Gastroesophageal sphincter (tissue), 4 donors: Measurements from ENCODE around the gene NDUFC1. TPM values are rescaled to one million over a fixed set of nuclear protein-coding genes. Genes with fewer than 3 reads are reported as not detected.
"Not testable (repeated sequence)": the region's sequence is repeated elsewhere in the genome, so short reads cannot be mapped to it uniquely, and the experiment has no call there.

Experiments
- ATAC-seq: fragments of 150-250 bp; one replicate; pipeline ENCODE4 v1.9.1; 2016; ENCODE audit warnings: mild to moderate bottlenecking, moderate library complexity
- H3K27ac ChIP-seq, 4 donors: fragments of 200-600 bp; sonication (generic) in 3 of 4; 1 replicate in 3 of 4; 2 replicates in 1 of 4; pipeline ENCODE4 v1.5.1; 2016 to 2019
- H3K27me3 ChIP-seq: fragments of 200-600 bp; sonication (generic); one replicate; pipeline ENCODE4 v1.5.1; 2019
- H3K36me3 ChIP-seq, 2 donors: fragments of 200-600 bp; sonication (generic); one replicate each; pipeline ENCODE4 v1.5.1; 2019; ENCODE audit warnings: control low read depth in 1 of 2
- H3K4me1 ChIP-seq, 3 donors: fragments of 200-600 bp; sonication (generic); 1 replicate in 2 of 3; 2 replicates in 1 of 3; pipeline ENCODE4 v1.5.1; 2016 to 2019; ENCODE audit warnings: control low read depth in 2 of 3
- H3K4me3 ChIP-seq, 2 donors: fragments of 200-600 bp; sonication (generic); one replicate each; pipeline ENCODE4 v1.5.1; 2019; ENCODE audit warnings: mild to moderate bottlenecking in 1 of 2, moderate library complexity in 1 of 2
- H3K9me3 ChIP-seq, 3 donors: fragments of 200-600 bp; sonication (generic); one replicate each; pipeline ENCODE4 v1.5.1; 2017 to 2019; ENCODE audit warnings: control low read depth in 2 of 3
- EP300 ChIP-seq: sonication (generic); formaldehyde crosslinking; IDR thresholded peaks from one replicate; pipeline ENCODE4 v1.6.1; 2017; ENCODE audit warnings: antibody characterized with exemption, mild to moderate bottlenecking
- POLR2A ChIP-seq, 2 donors: fragments of 450-650 bp; IDR thresholded peaks; one replicate each; pipeline ENCODE4 v1.6.1; 2017; ENCODE audit warnings: antibody characterized with exemption in 2 of 2, mild to moderate bottlenecking in 2 of 2, moderate library complexity in 1 of 2
- POLR2AphosphoS5 ChIP-seq: sonication (generic); formaldehyde crosslinking; IDR thresholded peaks from one replicate; pipeline ENCODE4 v1.6.1; 2017; ENCODE audit warnings: antibody characterized with exemption
- WGBS, 2 donors: methylation state at CpG; one replicate each; pipeline ENCODE4 v1.1.5; 2018; ENCODE audit warnings: low coverage in 1 of 2; 5-methylcytosine and 5-hydroxymethylcytosine counted together
- total RNA-seq, 4 donors: library from RNA; depleted of rRNA; stranded (reverse); fragments of >200 nt; gene quantifications; one replicate each; pipeline ENCODE4 v1.1.0, GENCODE V29; 2016
- TF ChIP-seq, protein P1 (sequence below), 4 experiments: fragments of 200-600 bp in 2 of 4; fragments of 450-650 bp in 2 of 4; sonication (generic) in 1 of 4; IDR thresholded peaks; one replicate each; pipeline ENCODE4 v1.5.1; 2017 to 2019; ENCODE audit warnings: antibody characterized with exemption in 4 of 4, mild to moderate bottlenecking in 2 of 4, moderate library complexity in 2 of 4

The NDUFC1 gene
- total RNA-seq, 4 donors from 2014 or later, result 31.0 to 61.0 (median 48.4) TPM

DNA sequence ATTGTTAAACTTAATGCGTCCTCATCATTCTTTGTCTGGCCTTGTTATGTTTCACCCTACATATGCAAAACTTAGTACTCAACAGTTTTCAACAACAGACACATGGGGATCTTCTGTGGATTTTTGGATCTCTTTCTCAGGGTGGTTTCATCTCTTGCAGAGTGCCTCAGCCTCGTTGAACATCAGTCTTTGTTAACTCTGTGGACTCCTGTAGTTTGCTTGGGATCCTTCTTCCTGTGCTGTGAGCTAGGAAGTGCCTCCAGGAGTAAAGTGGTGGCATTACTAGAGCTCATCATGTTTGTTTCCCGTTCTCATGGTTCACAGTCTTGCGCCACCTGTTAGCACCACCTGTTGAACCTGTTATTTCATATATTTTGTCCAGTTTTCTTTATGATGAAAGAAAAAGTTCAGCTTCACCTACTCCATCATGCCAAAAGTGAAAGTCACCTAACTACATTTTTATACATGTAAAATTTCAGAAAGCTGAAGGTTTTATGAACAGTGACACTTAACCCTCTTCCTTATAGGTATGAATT is 27.5 kb upstream of the NDUFC1 start:
- peaks cover 0 to 17% of the 10 kb centered on the region in 2 donors for H3K36me3 ChIP-seq

DNA sequence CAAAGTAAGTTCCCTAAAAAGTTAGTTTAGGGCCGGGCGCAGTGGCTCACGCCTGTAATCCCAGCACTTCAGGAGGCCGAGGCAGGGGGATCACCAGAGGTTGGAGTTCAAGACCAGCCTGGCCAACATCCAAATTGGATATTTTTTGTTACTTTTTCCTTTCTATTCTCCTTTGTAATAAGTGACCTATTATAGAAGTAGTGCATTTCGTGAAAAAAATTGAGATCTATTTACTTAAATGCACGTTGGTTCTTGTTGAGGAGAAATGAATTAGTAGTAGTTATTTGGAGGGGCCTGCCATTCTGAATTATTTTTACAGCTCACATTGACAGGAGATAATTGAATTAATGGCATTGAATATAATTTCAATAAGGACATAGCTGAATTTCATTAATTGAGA is 22.3 kb upstream of the NDUFC1 start:
- H3K4me3 ChIP-seq, result no peak overlapping the region
- no peak overlapping the region for H3K27ac ChIP-seq
- ATAC-seq, result no peak
- peaks cover 2 to 38% (median 3%) of the 10 kb centered on the region in 3 donors for H3K4me1 ChIP-seq
- H3K36me3 ChIP-seq, result peaks cover 0 to 14% of the 10 kb centered on the region in 2 donors
- H3K27me3 ChIP-seq, result no peaks in the 10 kb centered on the region
- WGBS, 2 donors, result 74 to 79% methylated on average over 6 of the region's 6 CpGs
- TF ChIP-seq, protein P1, sequence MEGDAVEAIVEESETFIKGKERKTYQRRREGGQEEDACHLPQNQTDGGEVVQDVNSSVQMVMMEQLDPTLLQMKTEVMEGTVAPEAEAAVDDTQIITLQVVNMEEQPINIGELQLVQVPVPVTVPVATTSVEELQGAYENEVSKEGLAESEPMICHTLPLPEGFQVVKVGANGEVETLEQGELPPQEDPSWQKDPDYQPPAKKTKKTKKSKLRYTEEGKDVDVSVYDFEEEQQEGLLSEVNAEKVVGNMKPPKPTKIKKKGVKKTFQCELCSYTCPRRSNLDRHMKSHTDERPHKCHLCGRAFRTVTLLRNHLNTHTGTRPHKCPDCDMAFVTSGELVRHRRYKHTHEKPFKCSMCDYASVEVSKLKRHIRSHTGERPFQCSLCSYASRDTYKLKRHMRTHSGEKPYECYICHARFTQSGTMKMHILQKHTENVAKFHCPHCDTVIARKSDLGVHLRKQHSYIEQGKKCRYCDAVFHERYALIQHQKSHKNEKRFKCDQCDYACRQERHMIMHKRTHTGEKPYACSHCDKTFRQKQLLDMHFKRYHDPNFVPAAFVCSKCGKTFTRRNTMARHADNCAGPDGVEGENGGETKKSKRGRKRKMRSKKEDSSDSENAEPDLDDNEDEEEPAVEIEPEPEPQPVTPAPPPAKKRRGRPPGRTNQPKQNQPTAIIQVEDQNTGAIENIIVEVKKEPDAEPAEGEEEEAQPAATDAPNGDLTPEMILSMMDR (IDR thresholded peaks at IDR 0.05), result no peak
- TF ChIP-seq POLR2AphosphoS5 (no peak), EP300 (no peak), POLR2A (IDR thresholded peaks at IDR 0.05) (no peak)
- H3K9me3 ChIP-seq, result no peaks in the 10 kb centered on the region

More for the DNA sequence above, 27.5 kb upstream of the NDUFC1 start:
- Histone ChIP-seq H3K9me3 (no peaks in the 10 kb centered on the region), H3K27ac (no peak overlapping the region), H3K27me3 (no peaks in the 10 kb centered on the region), H3K4me1 (peaks cover 0 to 31% (median 0%) of the 10 kb centered on the region in 3 donors), H3K4me3 (no peak overlapping the region)
- no peak for ATAC-seq
- 75 to 91% methylated on average over 2 to 4 of the region's 4 CpGs for WGBS, 2 donors
- TF ChIP-seq POLR2A (IDR thresholded peaks at IDR 0.05), result no peak
- no peak for TF ChIP-seq POLR2AphosphoS5
- TF ChIP-seq, protein P1 (IDR thresholded peaks at IDR 0.05), result no peak
- no peak for TF ChIP-seq EP300

DNA sequence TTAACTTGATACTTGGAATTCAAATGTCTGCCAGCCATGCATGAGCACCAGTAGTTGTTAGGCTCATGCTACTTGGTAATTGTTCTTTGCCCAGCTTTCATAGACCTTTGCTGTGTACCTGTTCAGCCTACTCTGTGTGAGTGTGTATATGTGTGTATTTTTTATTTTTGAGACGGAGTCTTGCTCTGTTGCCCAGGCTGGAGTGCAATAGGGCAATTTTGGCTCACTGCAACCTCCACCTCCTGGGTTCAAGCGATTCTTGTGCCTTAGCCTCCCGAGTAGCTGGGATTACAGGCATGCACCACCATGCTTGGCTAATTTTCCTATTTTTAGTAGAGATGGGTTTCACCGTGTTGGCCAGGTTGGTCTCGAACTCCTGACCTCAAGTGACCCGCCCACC is 20.3 kb upstream of the NDUFC1 start:
- H3K9me3 ChIP-seq, ATAC-seq, H3K27ac ChIP-seq, H3K4me3 ChIP-seq, H3K27me3 ChIP-seq, H3K36me3 ChIP-seq: not testable (repeated sequence)
- H3K4me1 ChIP-seq, result peaks cover 2 to 43% (median 3%) of the 10 kb centered on the region in 3 donors
- 80 to 100% methylated on average over 1 to 2 of the region's 6 CpGs for WGBS, 2 donors

GRCh38 chr4:139322070-139322469 is 19.8 kb upstream of the NDUFC1 start:
- ATAC-seq, H3K27me3 ChIP-seq, H3K36me3 ChIP-seq, H3K9me3 ChIP-seq, H3K4me3 ChIP-seq, H3K27ac ChIP-seq: not testable (repeated sequence)
- 38% methylated on average over 1 of the region's 1 CpG; no CpG with 5 or more reads in 1 of the 2 donors for WGBS, 2 donors
- H3K4me1 ChIP-seq, result peaks cover 2 to 48% (median 3%) of the 10 kb centered on the region in 3 donors

- Histone ChIP-seq H3K4me1 (peaks cover 2 to 51% (median 3%) of the 10 kb centered on the region in 3 donors), H3K9me3 (no peaks in the 10 kb centered on the region), H3K4me3 (no peak overlapping the region), H3K27me3 (no peaks in the 10 kb centered on the region), H3K36me3 (no peaks in the 10 kb centered on the region), H3K27ac (no peak overlapping the region)
- ATAC-seq, result no peak
- TF ChIP-seq EP300 (no peak), POLR2AphosphoS5 (no peak)
- TF ChIP-seq, protein P1 (IDR thresholded peaks at IDR 0.05), result no peak
- 82 to 88% methylated on average over 1 of the region's 1 CpG for WGBS, 2 donors
Observed at GRCh38 chr4:139319571-139319970, 17.3 kb upstream of the NDUFC1 start.

DNA sequence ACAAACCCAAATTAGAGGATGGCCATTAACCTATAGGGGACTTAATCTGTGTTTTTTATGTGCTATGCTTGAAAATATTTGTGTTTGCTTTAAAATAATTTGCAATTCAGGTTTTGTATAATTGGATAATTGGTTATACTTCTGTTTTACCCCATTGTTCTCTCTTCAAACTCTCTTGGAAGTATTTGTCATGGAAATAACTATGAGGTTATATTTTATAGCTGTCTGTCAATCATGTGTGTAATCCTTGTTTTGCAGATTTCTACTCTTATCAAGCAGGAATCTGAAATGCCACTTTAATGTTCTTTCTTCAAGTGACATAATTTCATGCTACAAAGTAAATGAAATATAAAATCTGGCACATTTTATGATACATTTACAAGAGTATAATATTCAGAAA is 15.4 kb upstream of the NDUFC1 start:
- no peaks in the 10 kb centered on the region for H3K36me3 ChIP-seq
- H3K27me3 ChIP-seq, result no peaks in the 10 kb centered on the region
- no peaks in the 10 kb centered on the region for H3K9me3 ChIP-seq
- no peak overlapping the region for H3K4me3 ChIP-seq
- no peak overlapping the region for H3K27ac ChIP-seq
- peaks cover 0 to 49% (median 0%) of the 10 kb centered on the region in 3 donors for H3K4me1 ChIP-seq
- ATAC-seq, result no peak
- TF ChIP-seq POLR2A (IDR thresholded peaks at IDR 0.05) (no peak), EP300 (no peak), POLR2AphosphoS5 (no peak)
- TF ChIP-seq, protein P1 (IDR thresholded peaks at IDR 0.05), result no peak
